Body of pancreas (tissue), 4 donors: ENCODE results near the gene SLC26A5. TPM values are rescaled to one million over a fixed set of nuclear protein-coding genes. Genes with fewer than 3 reads are reported as not detected.

ENCODE experiments used
- ATAC-seq: fragments of 150-250 bp; one replicate; pipeline ENCODE4 v1.9.1; 2016
- DNase-seq, 4 donors: peaks; one replicate each; pipeline ENCODE4 v3.0.0-alpha.2; 2019
- H3K27ac ChIP-seq, 4 donors: fragments of 200-600 bp; sonication (generic); 1 replicate in 3 of 4; 2 replicates in 1 of 4; pipeline versions ENCODE4 v1.5.1 to v1.6.1; 2016 to 2019; ENCODE audit warnings: mild to moderate bottlenecking in 1 of 4, mixed read lengths in 1 of 4, moderate library complexity in 1 of 4
- H3K27me3 ChIP-seq, 2 donors: fragments of 200-600 bp; sonication (generic); one replicate each; pipeline ENCODE4 v1.6.0; 2016; ENCODE audit warnings: mild to moderate bottlenecking in 1 of 2
- H3K36me3 ChIP-seq, 2 donors: fragments of 200-600 bp; sonication (generic); replicated peaks in 1 of 2; 2 replicates each; pipeline ENCODE4 v1.5.1; 2016; ENCODE audit warnings: low read depth in 2 of 2; ENCODE audit not compliant: insufficient read depth in 1 of 2
- H3K4me1 ChIP-seq: fragments of 200-600 bp; sonication (generic); one replicate; pipeline ENCODE4 v1.6.0; 2016
- H3K4me3 ChIP-seq, 2 donors: fragments of 200-600 bp; sonication (generic); 1 replicate in 1 of 2; 2 replicates in 1 of 2; pipeline ENCODE4 v1.5.1; 2016 to 2019
- H3K9me3 ChIP-seq, 3 donors: fragments of 200-600 bp; sonication (generic); 1 replicate in 2 of 3; 2 replicates in 1 of 3; pipeline ENCODE4 v1.5.1; 2016
- CTCF ChIP-seq, 7 experiments: fragments of 450-650 bp in 4 of 7; fragments of 200-600 bp in 3 of 7; sonication (generic) in 3 of 7; IDR thresholded peaks; one replicate each; pipeline ENCODE4 v1.5.1; 2016 to 2019; ENCODE audit warnings: antibody characterized with exemption in 7 of 7
- POLR2A ChIP-seq, 3 donors: fragments of 450-650 bp; IDR thresholded peaks; one replicate each; pipeline ENCODE4 v1.6.1; 2016; ENCODE audit warnings: antibody characterized with exemption in 3 of 3, mild to moderate bottlenecking in 2 of 3
- WGBS, 2 donors: methylation state at CpG; one replicate each; pipeline ENCODE4 v1.1.5; 2017; 5-methylcytosine and 5-hydroxymethylcytosine counted together
- intact Hi-C: fragments of 100-400 bp; cut with DNase I; formaldehyde crosslinking; loops from one replicate; pipeline ENCODE4 v1.15.1; 2023
- total RNA-seq, 2 donors: library from RNA; depleted of rRNA; stranded (reverse); fragments of >200 nt; gene quantifications; one replicate each; pipeline ENCODE4 v1.1.0, GENCODE V29; 2016

Gene SLC26A5
- total RNA-seq, 2 donors from 2014 or later, result not detected

GRCh38 chr7:103373866-103374643, 72.0 kb downstream of the SLC26A5 start:
- ATAC-seq, result no peak
- Histone ChIP-seq H3K27me3 (no peaks in the 10 kb centered on the region), H3K9me3 (no peaks in the 10 kb centered on the region), H3K4me1 (no peaks in the 10 kb centered on the region), H3K27ac (no peak overlapping the region), H3K36me3 (no peaks in the 10 kb centered on the region), H3K4me3 (no peak overlapping the region)
- DNase-seq, result no peak
- no peak for TF ChIP-seq POLR2A (IDR thresholded peaks at IDR 0.05)
- no peak for TF ChIP-seq CTCF (IDR thresholded peaks at IDR 0.05)
- intact Hi-C loops, result no loop called here
- 41 to 45% methylated on average over 6 of the region's 6 CpGs for WGBS, 2 donors

- intact Hi-C loops, result no loop called here
- no peak for DNase-seq
- Histone ChIP-seq H3K4me1 (no peaks in the 10 kb centered on the region), H3K27me3 (no peaks in the 10 kb centered on the region), H3K36me3 (peaks cover 0 to 24% of the 10 kb centered on the region in 2 donors), H3K27ac (no peak overlapping the region), H3K9me3 (no peaks in the 10 kb centered on the region), H3K4me3 (no peak overlapping the region)
- ATAC-seq, result no peak
- TF ChIP-seq POLR2A (IDR thresholded peaks at IDR 0.05), result no peak
- no peak for TF ChIP-seq CTCF (IDR thresholded peaks at IDR 0.05)
- WGBS, 2 donors, result 85 to 91% methylated on average over 5 of the region's 5 CpGs
These were observed 76.6 kb downstream of the SLC26A5 start for GRCh38 chr7:103369432-103369831.

GRCh38 chr7:103349805-103350204, 96.2 kb downstream of the SLC26A5 start:
- intact Hi-C loops, result no loop called here
- Histone ChIP-seq H3K27me3 (no peaks in the 10 kb centered on the region), H3K36me3 (no peaks in the 10 kb centered on the region), H3K9me3 (no peaks in the 10 kb centered on the region), H3K4me1 (peaks cover 36% of the 10 kb centered on the region), H3K4me3 (no peak overlapping the region), H3K27ac (no peak overlapping the region)
- DNase-seq (no peak), ATAC-seq (no peak)
- no peak for TF ChIP-seq CTCF (IDR thresholded peaks at IDR 0.05)
- TF ChIP-seq POLR2A (IDR thresholded peaks at IDR 0.05), result no peak
- WGBS, 2 donors, result 35 to 43% methylated on average over 1 of the region's 1 CpG

- no peaks in the 10 kb centered on the region for H3K9me3 ChIP-seq
- H3K36me3 ChIP-seq, result no peaks in the 10 kb centered on the region
- ATAC-seq, result no peak
- 16 to 22% methylated on average over 2 of the region's 2 CpGs for WGBS, 2 donors
- intact Hi-C loops, result no loop called here
- peaks cover 36% of the 10 kb centered on the region for H3K4me1 ChIP-seq
- DNase-seq, result no peak
- no peak overlapping the region for H3K4me3 ChIP-seq
- TF ChIP-seq POLR2A (IDR thresholded peaks at IDR 0.05) (no peak), CTCF (IDR thresholded peaks at IDR 0.05) (no peak)
- H3K27ac ChIP-seq, result no peak overlapping the region
- H3K27me3 ChIP-seq, result no peaks in the 10 kb centered on the region
These were observed 97.0 kb downstream of the SLC26A5 start for GRCh38 chr7:103348959-103349358.

GRCh38 chr7:103348452-103348851, 97.6 kb downstream of the SLC26A5 start:
- 8 to 15% methylated on average over 13 of the region's 13 CpGs for WGBS, 2 donors
- H3K27me3 ChIP-seq, result no peaks in the 10 kb centered on the region
- H3K4me3 ChIP-seq, result peak overlapping the region; percentile 68 to 84
- no peaks in the 10 kb centered on the region for H3K36me3 ChIP-seq
- no peaks in the 10 kb centered on the region for H3K9me3 ChIP-seq
- H3K27ac ChIP-seq, result peak overlapping the region in 1 of 4 donors; percentile 81
- no peak for TF ChIP-seq CTCF (IDR thresholded peaks at IDR 0.05)
- TF ChIP-seq POLR2A (IDR thresholded peaks at IDR 0.05), result no peak
- ATAC-seq (no peak), DNase-seq (no peak)
- H3K4me1 ChIP-seq, result peaks cover 39% of the 10 kb centered on the region
- intact Hi-C loops, result no loop called here
